ENCODE data around the gene LHFPL3. TPM values are rescaled to one million over a fixed set of nuclear protein-coding genes. Genes with fewer than 3 reads are reported as not detected.
"Not testable (repeated sequence)": the region's sequence is repeated elsewhere in the genome, so short reads cannot be mapped to it uniquely, and the experiment has no call there.

LHFPL3 gene
- total RNA-seq, 1 donor from 2014 or later = not detected

DNA sequence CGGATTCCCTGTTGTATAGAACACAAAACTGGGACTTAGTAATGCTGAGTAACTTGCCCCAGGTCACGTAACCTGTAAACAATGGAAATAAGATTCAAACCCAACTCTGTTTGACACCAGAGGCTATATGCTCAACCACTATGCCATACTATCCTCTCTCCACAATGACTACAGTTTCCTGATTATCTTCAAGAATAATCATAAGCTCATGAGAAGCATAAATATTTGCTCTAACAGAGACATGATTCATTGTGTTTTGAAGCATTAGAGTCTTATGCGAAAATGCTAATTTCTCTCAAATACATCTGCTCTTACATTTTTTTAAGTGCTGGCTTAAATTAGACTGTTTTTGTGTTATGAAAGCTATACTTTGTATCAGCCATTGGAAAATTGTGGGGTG is 241.3 kb downstream of the LHFPL3 start:
- DNase-seq (ENCODE audit: low spot score) (no peak), ATAC-seq (no peak)

- ATAC-seq (no peak), DNase-seq (ENCODE audit: low spot score) (no peak)
Observed at GRCh38 chr7:104572554-104572953, 244.2 kb downstream of the LHFPL3 start.

- DNase-seq (ENCODE audit: low spot score) (no peak), ATAC-seq (no peak)
Observed at GRCh38 chr7:104584620-104585019, 256.2 kb downstream of the LHFPL3 start.

- ATAC-seq; DNase-seq (ENCODE audit: low spot score): not testable (repeated sequence)
Observed at GRCh38 chr7:104595591-104595990, 267.2 kb downstream of the LHFPL3 start.

- DNase-seq (ENCODE audit: low spot score) = no peak
- no peak for ATAC-seq
Observed at GRCh38 chr7:104603957-104604356, 275.6 kb downstream of the LHFPL3 start.

- no peak for DNase-seq (ENCODE audit: low spot score)
- ATAC-seq = no peak
Observed at GRCh38 chr7:104604706-104605105, 276.3 kb downstream of the LHFPL3 start.

GRCh38 chr7:104621321-104621720 is 292.9 kb downstream of the LHFPL3 start:
- ATAC-seq = no peak

DNA sequence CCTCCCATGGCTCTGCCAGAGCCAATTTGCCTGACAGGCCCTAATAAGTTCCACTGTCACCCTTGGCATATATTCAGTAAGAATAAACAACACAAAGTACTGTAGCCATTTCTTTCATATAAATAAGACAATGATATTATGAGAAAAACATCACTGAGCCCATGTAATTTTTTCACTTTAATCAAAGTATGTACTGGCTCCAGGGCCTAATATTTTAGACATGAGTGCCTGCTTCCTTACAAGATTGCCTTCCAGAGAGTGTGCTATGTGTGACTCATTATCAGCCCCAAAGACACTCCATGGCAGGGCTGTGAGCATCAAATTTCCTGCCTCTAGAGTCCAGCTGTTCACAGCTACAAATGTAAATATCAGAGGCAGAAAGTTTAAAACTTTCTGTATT is 297.6 kb downstream of the LHFPL3 start:
- no peak for DNase-seq (ENCODE audit: low spot score)
- ATAC-seq = no peak

More at GRCh38 chr7:104621321-104621720, 292.9 kb downstream of the LHFPL3 start:
- no peak for DNase-seq (ENCODE audit: low spot score)

- ATAC-seq = peak; percentile 51
Observed at GRCh38 chr7:104627516-104627915, 299.1 kb downstream of the LHFPL3 start.

GRCh38 chr7:104628017-104628416 is 299.6 kb downstream of the LHFPL3 start:
- no peak for ATAC-seq
- no peak for DNase-seq (ENCODE audit: low spot score)

More at GRCh38 chr7:104627516-104627915, 299.1 kb downstream of the LHFPL3 start:
- no peak for DNase-seq (ENCODE audit: low spot score)

DNA sequence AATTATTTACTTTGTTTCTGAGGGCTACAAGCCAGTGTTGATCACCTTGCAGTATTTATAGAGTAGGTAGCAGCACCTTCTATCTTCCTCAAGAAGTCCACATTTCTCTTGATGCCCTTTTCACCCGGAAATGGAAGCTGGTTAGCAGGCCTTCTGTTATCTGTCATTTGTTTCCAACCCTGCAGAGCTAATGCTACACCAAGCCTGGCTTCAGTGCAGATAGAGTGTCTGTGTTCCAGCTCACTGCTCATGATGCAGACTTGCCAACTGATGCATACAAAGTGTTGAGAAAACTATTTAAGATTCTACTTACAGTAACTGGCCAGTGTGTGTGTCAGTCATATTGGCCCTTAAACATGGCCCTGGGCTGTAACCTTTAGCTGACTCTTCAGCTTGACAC is 301.0 kb downstream of the LHFPL3 start:
- ATAC-seq (no peak), DNase-seq (ENCODE audit: low spot score) (no peak)

GRCh38 chr7:104640506-104640905 is 312.1 kb downstream of the LHFPL3 start:
- ATAC-seq = no peak

DNA sequence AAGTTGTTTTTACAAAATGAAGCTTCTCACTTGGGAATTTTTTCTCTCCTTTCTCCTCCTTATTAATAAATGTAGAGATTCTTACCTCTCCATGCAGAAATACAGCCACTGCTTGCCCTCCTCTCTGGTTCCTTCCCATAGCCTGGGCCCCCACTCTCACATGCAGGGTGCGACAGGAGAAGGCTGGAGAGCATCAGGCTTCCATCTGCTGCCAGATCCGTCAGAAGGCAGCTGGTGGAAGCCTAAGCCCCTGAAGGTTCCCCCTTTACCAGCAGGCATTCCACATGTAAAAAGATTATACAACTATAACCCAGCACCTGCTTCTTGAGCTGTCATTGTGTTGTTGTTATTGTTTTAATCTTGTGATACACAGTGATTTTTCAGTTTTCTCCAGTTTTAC is 314.2 kb downstream of the LHFPL3 start:
- DNase-seq (ENCODE audit: low spot score) = no peak
- no peak for ATAC-seq

More at GRCh38 chr7:104640506-104640905, 312.1 kb downstream of the LHFPL3 start:
- no peak for DNase-seq (ENCODE audit: low spot score)

DNA sequence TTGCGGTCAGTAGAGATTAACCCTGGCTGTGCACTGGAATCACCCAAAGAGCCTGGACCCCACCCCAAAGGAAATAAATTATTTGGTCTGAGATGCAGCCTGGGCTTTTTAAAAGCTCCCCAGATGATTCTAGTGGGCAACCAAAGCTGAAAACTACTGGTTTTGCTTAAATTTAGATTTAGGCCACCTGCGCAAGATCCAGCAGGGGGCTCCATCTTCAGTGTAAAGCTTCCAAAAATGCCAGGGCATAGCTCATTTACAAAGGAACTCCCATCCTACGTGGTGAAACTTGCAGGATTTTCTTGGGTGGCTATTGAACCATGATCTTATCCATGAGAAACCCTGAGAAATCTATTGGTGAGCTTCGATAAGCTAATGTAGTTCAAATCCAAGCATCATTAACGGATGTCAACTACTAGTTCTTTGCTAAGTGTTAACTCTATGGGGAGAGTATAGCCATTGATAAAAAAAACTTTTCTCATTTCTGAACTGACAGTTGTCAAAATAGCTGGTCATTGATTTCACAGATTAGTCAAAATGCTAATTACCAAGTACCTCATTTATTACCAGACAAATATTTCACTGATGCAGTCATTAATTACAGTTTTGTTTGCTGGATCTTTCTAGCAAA is 315.3 kb downstream of the LHFPL3 start:
- DNase-seq (ENCODE audit: low spot score) = no peak

DNA sequence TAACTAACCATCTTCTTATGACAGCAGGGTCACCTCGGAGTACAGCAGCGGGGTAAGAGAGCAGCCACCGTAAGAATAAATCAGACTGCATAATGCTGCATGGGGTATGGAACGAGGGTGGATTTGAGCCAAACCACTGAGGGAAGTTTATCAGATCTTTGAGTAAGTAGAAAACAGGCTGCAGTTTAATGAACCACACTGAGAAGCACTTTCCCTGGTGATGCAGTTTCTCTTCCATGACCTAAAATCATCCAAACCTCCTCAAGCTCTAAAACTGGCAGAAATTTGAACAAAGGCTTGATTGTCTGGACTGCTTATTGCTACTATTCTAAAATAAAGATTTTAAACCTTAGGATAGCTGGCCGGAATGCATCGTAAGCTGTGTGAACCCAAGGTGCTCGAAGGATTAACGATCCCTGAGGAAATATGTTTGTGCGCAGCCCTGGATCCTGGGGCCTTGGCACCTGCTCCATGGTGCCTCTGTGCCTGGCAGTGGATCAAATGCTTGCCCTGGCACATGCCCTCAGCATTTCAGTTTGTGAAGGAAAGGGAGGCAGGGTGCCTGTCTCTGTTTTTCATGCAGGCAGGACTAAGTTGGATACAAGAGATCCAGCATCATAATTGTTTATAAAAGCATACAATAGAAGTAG is 322.7 kb downstream of the LHFPL3 start:
- ATAC-seq (no peak), DNase-seq (ENCODE audit: low spot score) (no peak)

More for the DNA sequence above, 315.3 kb downstream of the LHFPL3 start:
- ATAC-seq = peak; percentile 42

- ATAC-seq (no peak), DNase-seq (ENCODE audit: low spot score) (no peak)
Observed at GRCh38 chr7:104652434-104652833, 324.0 kb downstream of the LHFPL3 start.

- ATAC-seq (no peak), DNase-seq (ENCODE audit: low spot score) (no peak)
Observed at GRCh38 chr7:104652865-104653264, 324.5 kb downstream of the LHFPL3 start.

- DNase-seq (ENCODE audit: low spot score) = no peak
Observed at GRCh38 chr7:104653825-104654401, 325.5 kb downstream of the LHFPL3 start.

GRCh38 chr7:104655592-104655991 is 327.2 kb downstream of the LHFPL3 start:
- ATAC-seq = no peak
- no peak for DNase-seq (ENCODE audit: low spot score)

More at GRCh38 chr7:104653825-104654401, 325.5 kb downstream of the LHFPL3 start:
- no peak for ATAC-seq

GRCh38 chr7:104656467-104656866 is 328.1 kb downstream of the LHFPL3 start:
- ATAC-seq (no peak), DNase-seq (ENCODE audit: low spot score) (no peak)

- ATAC-seq = no peak
- DNase-seq (ENCODE audit: low spot score) = no peak
Observed at GRCh38 chr7:104657134-104657533, 328.7 kb downstream of the LHFPL3 start.

DNA sequence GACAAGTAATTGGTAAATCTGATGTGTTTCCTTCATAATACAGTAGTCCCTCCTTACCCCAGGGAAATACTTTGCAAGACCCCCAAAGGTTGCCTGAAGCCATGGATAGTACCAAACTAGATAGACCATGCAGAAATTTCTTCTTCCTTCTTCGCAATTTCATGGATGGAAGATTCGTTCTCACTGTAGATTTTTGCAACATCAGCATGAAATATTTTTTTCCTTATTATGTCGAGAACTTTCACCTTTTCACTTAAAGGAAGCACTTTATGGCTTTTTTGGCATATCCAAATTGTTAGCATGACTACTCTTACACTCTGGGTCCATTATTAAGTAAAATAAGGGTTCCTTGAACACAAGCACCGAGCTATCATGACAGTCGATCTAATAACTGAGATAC is 333.2 kb downstream of the LHFPL3 start:
- ATAC-seq = no peak
- no peak for DNase-seq (ENCODE audit: low spot score)
